AG08396 (cell line): ENCODE results near the gene LAMB4.

Experiments used
- DNase-seq: peaks from one replicate; pipeline ENCODE4 v3.0.0; 2012; ENCODE audit warnings: low spot score, mixed read lengths

The LAMB4 gene

GRCh38 chr7:108109221-108109908 lies 20.8 kb downstream of the LAMB4 start:
- no peak for DNase-seq

GRCh38 chr7:108108131-108108530 lies 22.0 kb downstream of the LAMB4 start:
- no peak for DNase-seq

GRCh38 chr7:108104324-108104723 lies 25.8 kb downstream of the LAMB4 start:
- no peak for DNase-seq

- DNase-seq = no peak
Observed at GRCh38 chr7:108103558-108104298, 26.4 kb downstream of the LAMB4 start.

DNA sequence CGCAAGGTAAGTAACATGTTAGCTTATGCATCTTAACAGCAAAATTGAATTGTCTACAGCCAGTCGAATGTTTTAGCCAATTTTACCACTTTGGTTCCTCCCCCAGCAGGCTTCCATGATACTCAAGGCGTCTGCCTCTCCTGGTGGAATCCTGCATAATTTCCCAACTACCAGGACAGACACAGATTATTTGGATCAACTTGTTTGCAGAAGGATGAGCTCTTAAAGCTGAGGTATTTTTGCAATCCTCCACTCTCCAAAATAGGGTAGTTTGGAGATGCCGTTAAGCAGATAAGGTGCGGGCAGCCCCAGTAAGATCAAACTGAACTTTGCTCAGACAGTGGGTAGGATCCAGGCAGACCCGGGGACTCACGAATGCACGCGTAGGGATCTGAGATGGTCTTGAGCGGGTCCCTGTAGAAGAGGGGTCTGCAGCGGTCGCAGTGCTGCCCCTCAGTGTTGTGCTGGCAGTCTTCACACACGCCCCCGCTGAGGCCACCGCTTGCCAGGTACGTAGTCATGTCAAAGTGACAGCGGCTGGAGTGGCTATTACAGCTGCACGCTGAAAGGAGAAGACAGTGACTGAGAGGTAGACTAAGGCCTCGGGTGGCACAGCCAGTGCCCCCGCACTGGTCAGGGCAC lies 27.4 kb downstream of the LAMB4 start:
- DNase-seq = no peak

GRCh38 chr7:108101759-108102158 lies 28.4 kb downstream of the LAMB4 start:
- no peak for DNase-seq

DNA sequence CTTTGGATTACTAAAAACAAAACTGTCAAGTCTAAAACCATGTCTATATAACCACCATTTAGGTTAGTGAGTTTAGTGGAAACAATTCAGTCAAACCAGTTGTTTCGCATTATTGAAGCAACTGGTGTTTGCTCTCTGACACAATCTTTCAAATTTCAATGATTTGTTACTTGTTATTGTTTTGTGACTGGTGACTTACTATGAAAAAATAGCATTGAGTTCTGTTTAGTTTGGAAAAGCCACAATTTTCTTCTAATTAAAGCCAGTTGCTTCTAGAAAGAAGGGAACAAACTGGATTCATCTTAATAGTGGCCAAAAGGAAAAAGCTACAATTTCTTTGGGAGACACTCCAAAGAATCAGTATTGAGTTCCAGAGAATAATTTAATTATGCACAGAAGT lies 30.4 kb downstream of the LAMB4 start:
- DNase-seq = no peak

GRCh38 chr7:108097703-108098102 lies 32.5 kb downstream of the LAMB4 start:
- DNase-seq = no peak

- DNase-seq = no peak
Observed at GRCh38 chr7:108096996-108097395, 33.2 kb downstream of the LAMB4 start.

GRCh38 chr7:108094933-108095710 lies 35.0 kb downstream of the LAMB4 start:
- DNase-seq = peak; percentile 71

GRCh38 chr7:108094346-108094745 lies 35.8 kb downstream of the LAMB4 start:
- DNase-seq = no peak

- no peak for DNase-seq
Observed at GRCh38 chr7:108093851-108094331, 36.3 kb downstream of the LAMB4 start.

- no peak for DNase-seq
Observed at GRCh38 chr7:108093341-108093740, 36.8 kb downstream of the LAMB4 start.

GRCh38 chr7:108091461-108091831 lies 38.7 kb downstream of the LAMB4 start:
- no peak for DNase-seq

DNA sequence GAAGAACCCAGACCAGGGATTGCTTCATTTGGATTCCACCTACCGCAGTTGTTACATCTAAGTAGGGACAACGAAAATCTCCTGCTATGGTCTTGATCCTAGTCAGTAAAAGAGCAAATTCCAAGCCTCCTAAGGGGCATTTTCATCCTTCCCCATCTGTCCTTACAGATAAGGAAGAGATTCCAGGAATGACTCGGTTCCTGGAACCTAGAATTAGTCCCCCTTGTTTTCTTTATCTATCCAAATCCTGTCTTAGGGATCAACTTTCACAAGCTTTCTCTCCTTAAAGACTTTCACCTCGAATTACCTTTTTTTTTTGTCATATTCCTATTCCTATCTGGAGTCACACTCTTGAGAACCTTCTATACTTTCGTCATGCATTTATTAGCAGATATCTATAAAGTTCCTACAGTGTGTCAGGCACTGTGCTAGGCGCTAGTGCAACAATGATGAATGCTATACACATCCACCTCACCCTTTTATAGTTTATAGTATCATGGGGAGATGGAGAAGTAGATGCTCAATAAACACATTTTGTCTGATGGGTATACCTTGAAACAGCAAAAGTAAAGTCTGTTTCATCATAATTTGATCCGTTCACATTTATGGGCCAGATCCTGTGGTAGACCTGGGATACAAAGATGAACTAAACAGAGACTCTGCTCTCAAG lies 39.2 kb downstream of the LAMB4 start:
- no peak for DNase-seq

GRCh38 chr7:108089381-108089780 lies 40.8 kb downstream of the LAMB4 start:
- no peak for DNase-seq

DNA sequence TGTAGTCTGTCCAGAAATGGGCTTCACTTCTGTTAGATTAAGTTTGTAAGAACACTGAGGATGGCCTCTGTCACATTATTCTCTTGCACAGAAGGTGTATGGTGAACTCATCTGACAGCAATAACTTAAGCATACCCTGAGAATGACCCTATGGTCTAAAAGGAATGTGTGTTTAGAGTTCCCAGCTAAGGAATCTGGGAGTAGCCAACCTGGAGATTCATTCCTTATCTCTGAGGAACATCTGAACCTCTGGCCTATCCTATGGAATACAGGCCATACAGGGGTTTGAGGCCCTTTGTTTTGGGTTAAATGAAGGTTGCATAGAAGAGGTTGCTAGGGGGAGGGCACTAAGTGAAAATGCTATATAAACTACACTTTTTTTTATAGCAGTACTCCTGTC lies 41.4 kb downstream of the LAMB4 start:
- DNase-seq = no peak

- DNase-seq = no peak
Observed at GRCh38 chr7:108087778-108088177, 42.4 kb downstream of the LAMB4 start.

DNA sequence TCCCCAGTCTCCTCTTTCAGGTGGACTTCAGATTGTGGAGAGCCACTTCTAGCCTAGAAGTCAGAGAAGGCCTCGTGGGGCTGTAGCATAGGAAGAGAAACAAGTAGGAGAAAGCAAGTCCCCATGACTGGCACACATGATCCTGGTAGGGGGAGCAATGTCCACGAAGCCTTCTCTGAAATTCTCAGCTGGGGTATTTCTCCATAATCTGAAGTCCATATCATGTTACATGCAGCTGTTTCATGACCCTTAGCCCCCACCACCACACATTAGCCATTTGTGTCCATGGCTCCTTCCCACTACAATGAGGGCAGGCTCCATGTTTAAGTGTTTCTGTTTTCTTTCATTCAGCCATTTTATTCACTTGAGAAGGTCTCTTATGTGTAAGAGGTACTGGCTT lies 43.2 kb downstream of the LAMB4 start:
- DNase-seq = no peak

GRCh38 chr7:108086546-108086945 lies 43.6 kb downstream of the LAMB4 start:
- no peak for DNase-seq

DNA sequence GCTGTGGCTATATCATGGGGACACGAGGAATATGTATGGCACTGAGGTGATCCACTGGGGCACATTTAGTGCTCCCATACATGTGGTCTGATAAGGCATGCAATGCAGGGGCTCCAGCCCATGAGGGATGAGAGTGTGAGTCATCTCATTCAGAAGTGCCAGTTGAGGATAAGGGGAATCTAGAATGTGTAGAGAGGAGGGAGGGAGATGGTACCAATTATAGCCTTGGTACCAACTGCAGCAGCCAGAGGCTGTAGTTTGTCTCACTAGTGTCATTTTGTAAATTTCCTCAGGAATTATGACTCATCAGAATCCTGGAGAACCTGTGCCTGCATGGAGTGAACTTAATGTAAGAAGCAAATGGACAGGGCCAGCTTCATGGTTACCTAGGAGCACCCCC lies 46.2 kb downstream of the LAMB4 start:
- DNase-seq = no peak
